ENCODE data around the gene AADACL3.

GRCh38 chr1:12775443-12775842 is 59.5 kb downstream of the AADACL3 start:
- TF ChIP-seq, protein P1, sequence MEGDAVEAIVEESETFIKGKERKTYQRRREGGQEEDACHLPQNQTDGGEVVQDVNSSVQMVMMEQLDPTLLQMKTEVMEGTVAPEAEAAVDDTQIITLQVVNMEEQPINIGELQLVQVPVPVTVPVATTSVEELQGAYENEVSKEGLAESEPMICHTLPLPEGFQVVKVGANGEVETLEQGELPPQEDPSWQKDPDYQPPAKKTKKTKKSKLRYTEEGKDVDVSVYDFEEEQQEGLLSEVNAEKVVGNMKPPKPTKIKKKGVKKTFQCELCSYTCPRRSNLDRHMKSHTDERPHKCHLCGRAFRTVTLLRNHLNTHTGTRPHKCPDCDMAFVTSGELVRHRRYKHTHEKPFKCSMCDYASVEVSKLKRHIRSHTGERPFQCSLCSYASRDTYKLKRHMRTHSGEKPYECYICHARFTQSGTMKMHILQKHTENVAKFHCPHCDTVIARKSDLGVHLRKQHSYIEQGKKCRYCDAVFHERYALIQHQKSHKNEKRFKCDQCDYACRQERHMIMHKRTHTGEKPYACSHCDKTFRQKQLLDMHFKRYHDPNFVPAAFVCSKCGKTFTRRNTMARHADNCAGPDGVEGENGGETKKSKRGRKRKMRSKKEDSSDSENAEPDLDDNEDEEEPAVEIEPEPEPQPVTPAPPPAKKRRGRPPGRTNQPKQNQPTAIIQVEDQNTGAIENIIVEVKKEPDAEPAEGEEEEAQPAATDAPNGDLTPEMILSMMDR (IDR thresholded peaks at IDR 0.05; ENCODE audit: extremely low read depth in 1 of 2, insufficient read depth in 1 of 2, low read depth in 1 of 2, low read length in 2 of 2), result no peak
- TF ChIP-seq FOS (IDR thresholded peaks at IDR 0.05; ENCODE audit: borderline replicate concordance, insufficient read depth, low read length), result no peak
- no peak for TF ChIP-seq JUN (IDR thresholded peaks at IDR 0.05; ENCODE audit: borderline replicate concordance, insufficient read depth, insufficient read length, low read depth)
